ENCODE data around the gene SLC29A1. TPM values are rescaled to one million over a fixed set of nuclear protein-coding genes. Genes with fewer than 3 reads are reported as not detected.

SLC29A1 gene
- total and polyA plus RNA-seq, 9 of the 15 experiments (the other 6 are each of a cell fraction or from before 2014, with no cell fraction given), result 18.9 to 170 (median 57.7) TPM

DNA sequence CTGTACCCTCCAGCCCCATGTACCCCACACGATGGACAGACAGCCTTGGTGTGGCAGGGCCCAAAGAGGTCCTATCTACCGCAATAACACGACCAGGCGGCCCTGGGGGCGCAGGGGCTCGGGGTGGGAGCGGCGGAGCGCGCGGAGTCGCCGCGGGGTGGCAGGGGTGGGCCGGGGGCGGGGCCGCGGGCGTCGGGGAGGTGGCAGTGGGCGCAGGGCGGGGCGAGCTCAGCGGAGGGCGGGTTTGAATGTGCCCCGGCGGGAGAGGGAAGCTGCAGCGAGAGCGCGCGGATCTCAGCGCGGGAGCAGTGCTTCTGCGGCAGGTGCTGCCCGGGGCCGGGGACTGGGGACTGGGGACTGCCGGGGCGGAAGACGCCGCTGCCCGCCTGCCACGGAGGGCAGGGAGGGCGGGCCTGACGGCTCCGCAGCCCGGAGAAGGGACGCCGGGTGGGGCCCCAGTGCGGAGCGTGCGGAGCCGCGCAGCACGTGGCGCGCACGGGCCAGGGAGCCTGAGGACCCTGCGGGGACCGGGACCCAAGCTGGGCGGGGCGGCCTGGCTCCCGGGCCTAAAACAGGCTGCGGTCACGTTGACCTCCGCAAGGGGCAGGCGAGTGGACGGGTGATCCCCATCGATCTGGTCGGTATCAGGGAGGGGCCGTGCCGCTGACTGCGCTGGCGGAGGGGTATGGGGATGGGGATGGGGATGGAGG is at the start of gene SLC29A1 (continued):
- TF ChIP-seq, protein P1, sequence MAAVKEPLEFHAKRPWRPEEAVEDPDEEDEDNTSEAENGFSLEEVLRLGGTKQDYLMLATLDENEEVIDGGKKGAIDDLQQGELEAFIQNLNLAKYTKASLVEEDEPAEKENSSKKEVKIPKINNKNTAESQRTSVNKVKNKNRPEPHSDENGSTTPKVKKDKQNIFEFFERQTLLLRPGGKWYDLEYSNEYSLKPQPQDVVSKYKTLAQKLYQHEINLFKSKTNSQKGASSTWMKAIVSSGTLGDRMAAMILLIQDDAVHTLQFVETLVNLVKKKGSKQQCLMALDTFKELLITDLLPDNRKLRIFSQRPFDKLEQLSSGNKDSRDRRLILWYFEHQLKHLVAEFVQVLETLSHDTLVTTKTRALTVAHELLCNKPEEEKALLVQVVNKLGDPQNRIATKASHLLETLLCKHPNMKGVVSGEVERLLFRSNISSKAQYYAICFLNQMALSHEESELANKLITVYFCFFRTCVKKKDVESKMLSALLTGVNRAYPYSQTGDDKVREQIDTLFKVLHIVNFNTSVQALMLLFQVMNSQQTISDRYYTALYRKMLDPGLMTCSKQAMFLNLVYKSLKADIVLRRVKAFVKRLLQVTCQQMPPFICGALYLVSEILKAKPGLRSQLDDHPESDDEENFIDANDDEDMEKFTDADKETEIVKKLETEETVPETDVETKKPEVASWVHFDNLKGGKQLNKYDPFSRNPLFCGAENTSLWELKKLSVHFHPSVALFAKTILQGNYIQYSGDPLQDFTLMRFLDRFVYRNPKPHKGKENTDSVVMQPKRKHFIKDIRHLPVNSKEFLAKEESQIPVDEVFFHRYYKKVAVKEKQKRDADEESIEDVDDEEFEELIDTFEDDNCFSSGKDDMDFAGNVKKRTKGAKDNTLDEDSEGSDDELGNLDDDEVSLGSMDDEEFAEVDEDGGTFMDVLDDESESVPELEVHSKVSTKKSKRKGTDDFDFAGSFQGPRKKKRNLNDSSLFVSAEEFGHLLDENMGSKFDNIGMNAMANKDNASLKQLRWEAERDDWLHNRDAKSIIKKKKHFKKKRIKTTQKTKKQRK (IDR thresholded peaks at IDR 0.05; ENCODE audit: borderline replicate concordance, low read depth, low read length), result no peak
- TF ChIP-seq TBL1XR1 (IDR thresholded peaks at IDR 0.05; ENCODE audit: low read length in 2 of 2) (no peak), ZNF232 (CRISPR knock-in tag; IDR thresholded peaks at IDR 0.05) (peak; percentile 74), EGR1 (conservative IDR thresholded peaks at IDR 0.05) (no peak), TAF15 (IDR thresholded peaks at IDR 0.05; ENCODE audit: low read depth, low read length) (no peak), SMAD3 (CRISPR knock-in tag; conservative IDR thresholded peaks at IDR 0.05) (no peak), POLR2AphosphoS5 (IDR thresholded peaks at IDR 0.05; ENCODE audit: control insufficient read depth, insufficient read depth, low read depth, low read length) (peak; percentile 45; the same call in 1 of the 2 replicates), XRCC3 (IDR thresholded peaks at IDR 0.05) (no peak), PHTF2 (CRISPR knock-in tag; IDR thresholded peaks at IDR 0.05) (no peak), NR4A1 (CRISPR knock-in tag; IDR thresholded peaks at IDR 0.05) (no peak), NR4A1 (tag; IDR thresholded peaks at IDR 0.05) (no peak), NFIX (CRISPR knock-in tag; IDR thresholded peaks at IDR 0.05; ENCODE audit: low read depth) (no peak), KDM2B (CRISPR knock-in tag; IDR thresholded peaks at IDR 0.05) (no peak; the same call in 1 of the 2 replicates), ATF1 (CRISPR knock-in tag; IDR thresholded peaks at IDR 0.05) (0 out of 2 replicates have a peak, but pooled peaks have one; percentile 18), ATF1 (tag; IDR thresholded peaks at IDR 0.05) (0 out of 2 replicates have a peak, but pooled peaks have one; percentile 16), RBM15 (IDR thresholded peaks at IDR 0.05; ENCODE audit: insufficient read depth, low read length) (no peak)
- TF ChIP-seq, protein P2, sequence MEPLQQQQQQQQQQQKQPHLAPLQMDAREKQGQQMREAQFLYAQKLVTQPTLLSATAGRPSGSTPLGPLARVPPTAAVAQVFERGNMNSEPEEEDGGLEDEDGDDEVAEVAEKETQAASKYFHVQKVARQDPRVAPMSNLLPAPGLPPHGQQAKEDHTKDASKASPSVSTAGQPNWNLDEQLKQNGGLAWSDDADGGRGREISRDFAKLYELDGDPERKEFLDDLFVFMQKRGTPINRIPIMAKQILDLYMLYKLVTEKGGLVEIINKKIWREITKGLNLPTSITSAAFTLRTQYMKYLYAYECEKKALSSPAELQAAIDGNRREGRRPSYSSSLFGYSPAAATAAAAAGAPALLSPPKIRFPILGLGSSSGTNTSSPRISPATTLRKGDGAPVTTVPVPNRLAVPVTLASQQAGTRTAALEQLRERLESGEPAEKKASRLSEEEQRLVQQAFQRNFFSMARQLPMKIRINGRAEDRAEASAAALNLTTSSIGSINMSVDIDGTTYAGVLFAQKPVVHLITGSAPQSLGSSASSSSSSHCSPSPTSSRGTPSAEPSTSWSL (CRISPR knock-in tag; IDR thresholded peaks at IDR 0.05; ENCODE audit: borderline replicate concordance), result no peak
- TF ChIP-seq, protein P3, sequence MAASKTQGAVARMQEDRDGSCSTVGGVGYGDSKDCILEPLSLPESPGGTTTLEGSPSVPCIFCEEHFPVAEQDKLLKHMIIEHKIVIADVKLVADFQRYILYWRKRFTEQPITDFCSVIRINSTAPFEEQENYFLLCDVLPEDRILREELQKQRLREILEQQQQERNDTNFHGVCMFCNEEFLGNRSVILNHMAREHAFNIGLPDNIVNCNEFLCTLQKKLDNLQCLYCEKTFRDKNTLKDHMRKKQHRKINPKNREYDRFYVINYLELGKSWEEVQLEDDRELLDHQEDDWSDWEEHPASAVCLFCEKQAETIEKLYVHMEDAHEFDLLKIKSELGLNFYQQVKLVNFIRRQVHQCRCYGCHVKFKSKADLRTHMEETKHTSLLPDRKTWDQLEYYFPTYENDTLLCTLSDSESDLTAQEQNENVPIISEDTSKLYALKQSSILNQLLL (CRISPR knock-in tag; IDR thresholded peaks at IDR 0.05; ENCODE audit: borderline replicate concordance), result no peak
